HS-27A (cell line): ENCODE data around the gene RASSF5.
"Not testable (repeated sequence)": the region's sequence is repeated elsewhere in the genome, so short reads cannot be mapped to it uniquely, and the experiment has no call there.

Source experiments
- DNase-seq: peaks from one replicate; pipeline ENCODE4 v3.0.0-alpha.2; 2012; ENCODE audit warnings: low read depth, missing footprints

Gene RASSF5

DNA sequence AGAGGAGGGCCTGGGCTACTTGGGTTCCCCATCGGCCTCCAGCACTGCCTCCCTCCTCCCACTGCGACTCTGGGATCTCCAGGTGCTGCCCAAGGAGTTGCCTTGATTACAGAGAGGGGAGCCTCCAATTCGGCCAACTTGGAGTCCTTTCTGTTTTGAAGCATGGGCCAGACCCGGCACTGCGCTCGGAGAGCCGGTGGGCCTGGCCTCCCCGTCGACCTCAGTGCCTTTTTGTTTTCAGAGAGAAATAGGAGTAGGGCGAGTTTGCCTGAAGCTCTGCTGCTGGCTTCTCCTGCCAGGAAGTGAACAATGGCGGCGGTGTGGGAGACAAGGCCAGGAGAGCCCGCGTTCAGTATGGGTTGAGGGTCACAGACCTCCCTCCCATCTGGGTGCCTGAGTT lies 80.6 kb downstream of the RASSF5 start:
- no peak for DNase-seq

DNA sequence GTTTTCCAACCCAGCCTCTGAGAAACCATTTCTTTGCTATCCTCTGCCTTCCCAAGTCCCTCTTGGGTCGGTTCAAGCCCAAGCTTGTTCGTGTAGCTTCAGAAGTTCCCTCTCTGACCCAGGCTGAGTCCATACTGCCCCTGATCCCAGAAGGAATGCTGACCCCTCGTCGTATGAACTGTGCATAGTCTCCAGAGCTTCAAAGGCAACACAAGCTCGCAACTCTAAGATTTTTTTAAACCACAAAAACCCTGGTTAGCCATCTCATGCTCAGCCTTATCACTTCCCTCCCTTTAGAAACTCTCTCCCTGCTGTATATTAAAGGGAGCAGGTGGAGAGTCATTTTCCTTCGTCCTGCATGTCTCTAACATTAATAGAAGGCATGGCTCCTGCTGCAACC lies 81.2 kb downstream of the RASSF5 start:
- no peak for DNase-seq

DNA sequence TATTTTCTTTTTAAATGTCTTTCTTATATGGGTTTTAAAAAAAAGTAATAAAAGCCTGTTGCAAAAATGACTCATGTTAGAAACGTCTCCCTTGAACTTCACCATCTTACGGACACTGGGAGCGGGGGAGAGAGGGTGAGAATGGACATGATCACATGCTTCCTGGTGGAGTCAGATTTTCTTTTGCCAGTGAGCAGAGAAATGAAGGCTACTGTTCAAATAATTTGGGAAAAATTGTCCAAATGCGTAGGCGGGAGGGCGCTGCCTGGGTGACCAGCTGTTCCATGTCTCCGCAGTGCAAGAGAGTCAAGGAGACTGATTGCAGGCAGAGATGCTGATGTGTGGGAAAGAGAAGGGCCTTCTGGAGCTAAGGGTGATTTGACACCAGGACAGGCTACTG lies 81.9 kb downstream of the RASSF5 start:
- peak; percentile 72 for DNase-seq

DNA sequence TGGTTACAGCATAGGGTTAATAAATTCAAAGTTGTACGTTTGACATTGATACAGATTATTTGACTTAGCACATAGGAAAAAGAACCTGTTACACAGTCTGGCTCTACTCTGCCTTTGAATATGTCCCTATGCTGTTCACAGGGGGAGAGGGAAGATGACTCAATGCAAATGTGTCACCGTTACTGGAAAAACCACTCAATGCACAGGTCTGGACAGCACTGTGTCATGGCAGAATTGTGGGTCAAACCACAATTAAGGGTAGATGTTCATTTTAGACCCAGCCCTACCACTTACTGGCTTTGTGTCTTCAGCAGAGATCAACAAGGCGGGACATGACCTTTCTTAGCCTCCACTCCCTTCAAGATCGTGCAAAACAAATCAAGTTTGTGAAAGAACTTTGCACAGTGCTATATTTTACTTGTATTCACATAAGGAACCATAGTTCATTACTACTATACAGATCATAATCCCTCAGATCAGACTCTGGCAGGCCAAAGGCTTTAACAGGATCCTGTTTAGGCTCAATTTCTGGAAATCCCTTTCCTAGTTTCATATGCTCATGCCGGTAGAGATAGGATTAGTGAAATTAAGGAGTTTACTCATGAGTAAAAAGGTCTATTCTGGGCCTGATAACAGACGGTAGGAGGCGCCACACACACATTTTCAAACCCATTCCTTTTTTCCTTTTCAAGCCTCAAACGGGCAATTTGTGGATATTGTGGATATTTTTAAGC lies 82.9 kb downstream of the RASSF5 start:
- no peak for DNase-seq

DNA sequence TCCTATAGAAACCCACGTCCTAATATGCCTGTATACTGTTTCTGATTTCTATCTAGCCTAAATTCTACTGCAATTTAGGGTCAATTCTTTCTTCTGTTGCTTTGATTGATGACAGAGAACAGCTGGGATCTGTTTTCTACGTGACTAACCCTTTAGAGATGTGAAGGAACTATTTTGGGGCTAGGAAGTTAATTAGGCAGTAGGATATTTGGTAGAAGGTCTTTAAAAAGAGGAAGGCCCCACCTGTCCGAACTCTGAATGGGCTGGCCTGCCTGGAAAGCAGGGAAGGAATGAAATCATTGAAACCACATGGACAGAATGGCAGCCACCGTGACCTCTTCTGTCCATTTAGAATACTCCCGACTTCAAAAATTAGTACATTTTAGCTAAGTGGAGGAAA lies 83.9 kb downstream of the RASSF5 start:
- no peak for DNase-seq

DNA sequence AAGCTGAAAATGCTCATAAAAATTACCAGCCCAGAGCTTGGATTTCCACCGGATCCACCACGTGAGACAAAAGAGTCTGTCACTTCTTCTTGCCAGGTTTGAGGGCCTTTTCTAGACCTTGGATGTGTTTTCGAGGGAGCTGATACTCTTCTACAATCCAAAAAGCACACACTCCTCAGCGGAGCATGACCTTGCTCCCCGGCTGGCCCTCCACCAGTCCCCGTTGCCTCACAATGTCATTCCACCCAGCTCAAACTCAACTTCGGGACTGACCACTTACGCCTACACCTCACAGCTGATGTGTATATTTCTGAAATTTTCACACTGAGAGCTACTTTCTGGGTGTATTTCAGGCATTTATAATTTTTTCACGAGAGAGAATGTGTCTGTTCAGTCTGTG lies 84.4 kb downstream of the RASSF5 start:
- no peak for DNase-seq

DNA sequence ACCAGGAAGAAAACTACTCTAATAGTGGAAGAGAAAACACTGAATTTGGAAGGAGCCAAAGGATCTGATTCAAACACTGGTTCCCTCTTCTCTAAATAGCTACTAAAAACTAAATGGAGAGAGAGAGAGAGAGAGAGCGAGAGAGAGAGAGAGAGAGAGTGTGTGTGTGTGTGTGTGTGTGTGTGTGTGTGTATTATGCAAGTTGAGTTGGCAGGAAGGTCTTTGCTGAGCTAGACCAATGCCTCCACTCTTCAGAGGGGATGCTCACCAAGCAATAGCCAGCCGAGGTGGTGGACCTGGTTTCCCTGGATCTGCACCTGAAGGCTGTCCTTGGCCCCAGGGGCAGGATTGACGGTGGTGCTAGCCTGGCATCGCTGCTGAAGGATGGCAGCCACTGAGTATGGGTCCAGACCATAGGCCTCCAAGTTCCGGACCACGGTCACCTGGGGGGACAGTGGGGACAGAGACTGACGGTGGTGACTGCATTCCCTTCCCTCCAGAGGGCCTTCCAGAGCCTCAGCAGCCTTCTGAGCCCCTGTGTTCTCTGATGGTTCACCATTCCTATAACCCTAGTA lies 86.1 kb downstream of the RASSF5 start:
- no peak for DNase-seq

DNA sequence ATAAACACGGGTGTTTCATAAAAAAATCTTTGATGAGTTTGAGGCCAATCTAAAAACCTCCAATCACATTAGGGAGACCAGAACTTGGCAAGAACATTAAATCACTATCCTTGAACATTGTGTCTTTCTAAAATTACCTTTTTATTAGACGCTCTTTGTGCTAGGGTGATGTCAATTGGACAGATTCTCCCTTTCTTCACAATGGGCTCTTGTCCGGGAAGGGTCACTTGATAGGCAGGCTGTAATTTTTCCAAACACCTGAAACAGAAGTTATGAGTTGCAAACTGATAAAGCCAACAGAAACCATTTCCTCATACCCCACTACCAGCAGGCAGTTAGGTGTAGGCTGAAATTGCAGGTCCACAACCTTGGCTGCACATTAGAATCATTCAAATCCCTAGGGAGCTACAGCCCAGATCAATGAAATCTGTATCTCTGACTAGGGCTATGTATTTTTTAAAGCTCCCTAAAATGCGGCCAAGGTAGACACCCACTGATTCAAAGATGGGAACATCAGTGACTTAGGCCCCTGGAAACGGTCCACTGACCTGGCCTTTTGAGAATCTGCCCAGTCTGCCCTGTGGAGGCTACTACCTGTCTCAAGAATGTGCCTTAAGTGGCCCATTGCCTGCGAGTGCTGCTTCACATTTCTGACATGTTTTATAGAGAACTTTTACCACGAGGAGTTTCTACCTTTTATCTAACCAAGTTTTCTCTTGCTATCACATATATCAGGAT lies 88.4 kb downstream of the RASSF5 start:
- DNase-seq = no peak

DNA sequence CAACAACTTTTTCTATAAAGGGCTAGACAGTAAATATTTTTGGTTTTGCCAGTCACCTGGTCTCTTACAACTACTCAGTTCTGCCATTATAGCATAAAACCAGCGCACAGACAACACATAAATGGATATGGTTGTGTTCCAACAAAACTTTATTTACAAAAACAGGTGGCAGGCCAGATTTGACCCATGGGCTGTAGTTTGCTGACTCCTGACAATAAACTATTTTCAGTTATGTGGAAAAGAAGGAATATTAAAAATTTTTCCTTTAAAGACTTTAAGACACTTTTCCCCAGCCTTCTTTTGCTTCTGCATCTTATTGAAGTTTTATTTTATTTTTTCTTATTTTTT lies 89.0 kb downstream of the RASSF5 start:
- DNase-seq = no peak

DNA sequence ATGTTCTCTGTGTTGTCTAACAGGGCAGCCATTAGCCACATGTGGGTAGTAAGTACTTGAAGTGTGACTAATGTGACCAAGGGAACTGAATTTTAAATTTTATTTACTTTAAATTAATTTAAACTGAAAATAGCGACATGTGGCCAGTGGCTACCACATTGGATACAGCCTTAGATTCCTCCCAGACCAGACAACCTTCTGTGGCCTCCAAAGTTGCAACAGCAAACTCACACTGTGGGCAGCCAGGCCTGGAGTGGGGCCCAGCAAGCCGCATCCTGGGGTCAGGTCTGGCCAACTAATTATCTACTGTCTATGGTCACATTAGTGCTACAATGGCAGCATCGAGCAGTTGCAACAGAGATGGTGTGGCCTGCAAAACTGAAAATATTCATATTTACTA lies 93.2 kb downstream of the RASSF5 start:
- DNase-seq = no peak

DNA sequence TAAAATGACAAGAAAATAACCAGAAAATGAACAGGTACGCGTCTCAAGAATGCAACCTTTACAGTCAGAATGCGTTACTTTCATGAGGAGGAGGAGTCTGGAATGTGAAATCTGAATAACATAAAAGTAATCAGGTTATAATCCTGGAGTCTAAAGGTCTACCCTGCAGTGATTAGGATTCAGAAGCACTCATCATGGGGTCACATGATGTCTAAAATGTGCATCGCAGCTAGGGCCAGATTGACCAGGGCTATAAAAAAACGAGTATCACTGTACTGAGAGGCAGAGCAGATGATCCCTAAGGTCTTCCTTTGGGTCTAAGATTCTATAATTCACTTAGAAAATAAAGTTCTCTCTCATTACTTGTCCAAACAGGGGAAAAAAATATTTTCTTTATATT lies 97.5 kb downstream of the RASSF5 start:
- DNase-seq = no peak

DNA sequence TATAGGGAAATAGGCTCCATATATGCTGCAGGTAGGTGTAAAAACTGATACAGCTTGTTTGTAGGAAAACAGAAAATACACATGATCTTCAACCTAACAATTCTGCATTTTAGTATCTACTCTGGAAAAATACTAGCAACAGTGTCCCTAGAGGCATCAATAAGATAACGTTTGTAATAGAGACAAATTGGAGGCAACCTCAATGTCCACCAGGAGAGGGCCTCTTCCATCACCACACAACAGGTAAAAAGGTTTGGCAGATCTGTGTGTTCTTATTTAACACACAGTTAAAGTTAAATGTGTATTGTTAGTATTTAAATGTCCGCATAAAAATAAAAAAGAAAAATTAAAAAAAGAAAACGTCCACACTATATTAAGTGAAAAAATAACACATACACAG lies 99.5 kb downstream of the RASSF5 start:
- no peak for DNase-seq

DNA sequence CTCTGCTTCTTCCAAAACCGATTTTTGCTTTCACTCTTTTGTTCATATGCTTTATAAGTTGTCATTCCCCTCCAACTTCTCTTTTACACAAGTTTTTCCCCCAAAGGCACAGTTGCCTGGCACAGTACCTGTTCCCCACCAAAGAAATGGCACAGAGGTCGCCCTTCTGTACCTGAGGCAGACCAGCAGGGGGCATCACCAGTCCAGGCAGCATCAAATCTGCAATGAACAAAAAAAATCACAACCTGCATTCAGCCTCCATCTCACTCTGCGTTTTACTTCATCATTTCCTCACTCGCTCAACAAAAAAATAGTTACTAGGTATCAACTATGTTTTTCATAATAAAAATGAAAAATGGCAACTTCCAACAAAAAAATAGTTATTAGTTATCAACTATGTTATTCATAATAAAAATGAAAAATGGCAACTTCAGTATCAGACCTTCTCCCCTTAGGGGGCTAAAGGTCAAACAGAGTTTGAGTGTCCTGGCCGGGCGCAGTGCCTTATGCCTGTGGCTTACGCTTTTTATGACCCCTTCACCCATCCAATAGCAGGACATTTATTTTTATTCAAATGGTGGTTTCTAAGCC lies 100.9 kb downstream of the RASSF5 start:
- DNase-seq = no peak

DNA sequence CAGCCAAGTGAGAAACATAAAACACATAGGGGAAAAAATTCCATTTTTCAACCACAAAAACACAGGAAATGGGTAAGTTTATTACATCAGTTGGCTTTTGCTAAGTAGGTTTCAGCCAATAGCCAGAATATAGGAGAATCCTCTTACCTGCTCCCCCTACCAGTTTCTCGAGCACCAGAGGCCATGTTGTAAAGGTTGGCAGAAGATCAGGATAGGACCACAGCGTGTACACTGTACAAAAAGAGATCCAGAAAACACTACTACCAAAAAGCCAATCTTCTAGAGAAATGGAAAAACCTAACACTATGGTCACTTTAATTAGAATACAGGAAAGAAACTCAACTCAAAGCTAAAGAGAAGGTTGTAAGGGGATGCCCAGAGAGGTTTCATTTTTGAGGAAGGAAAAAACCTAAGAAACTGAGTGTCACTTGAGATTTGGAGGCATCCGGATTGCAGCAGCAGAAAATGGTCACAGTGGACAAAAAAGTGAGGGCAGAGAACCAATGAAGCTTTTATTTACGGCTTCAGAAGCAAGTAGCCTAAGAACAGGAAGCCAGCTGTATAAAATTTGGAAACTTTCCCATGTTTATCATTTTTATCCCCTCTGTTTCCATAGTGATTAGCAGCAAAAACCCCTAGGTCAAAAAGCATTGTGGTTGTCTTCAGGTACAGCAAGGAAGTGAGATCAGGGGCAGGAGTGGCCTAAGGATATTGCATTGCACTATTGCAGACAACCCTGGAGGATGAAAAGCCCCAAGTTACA lies 102.1 kb downstream of the RASSF5 start:
- no peak for DNase-seq

DNA sequence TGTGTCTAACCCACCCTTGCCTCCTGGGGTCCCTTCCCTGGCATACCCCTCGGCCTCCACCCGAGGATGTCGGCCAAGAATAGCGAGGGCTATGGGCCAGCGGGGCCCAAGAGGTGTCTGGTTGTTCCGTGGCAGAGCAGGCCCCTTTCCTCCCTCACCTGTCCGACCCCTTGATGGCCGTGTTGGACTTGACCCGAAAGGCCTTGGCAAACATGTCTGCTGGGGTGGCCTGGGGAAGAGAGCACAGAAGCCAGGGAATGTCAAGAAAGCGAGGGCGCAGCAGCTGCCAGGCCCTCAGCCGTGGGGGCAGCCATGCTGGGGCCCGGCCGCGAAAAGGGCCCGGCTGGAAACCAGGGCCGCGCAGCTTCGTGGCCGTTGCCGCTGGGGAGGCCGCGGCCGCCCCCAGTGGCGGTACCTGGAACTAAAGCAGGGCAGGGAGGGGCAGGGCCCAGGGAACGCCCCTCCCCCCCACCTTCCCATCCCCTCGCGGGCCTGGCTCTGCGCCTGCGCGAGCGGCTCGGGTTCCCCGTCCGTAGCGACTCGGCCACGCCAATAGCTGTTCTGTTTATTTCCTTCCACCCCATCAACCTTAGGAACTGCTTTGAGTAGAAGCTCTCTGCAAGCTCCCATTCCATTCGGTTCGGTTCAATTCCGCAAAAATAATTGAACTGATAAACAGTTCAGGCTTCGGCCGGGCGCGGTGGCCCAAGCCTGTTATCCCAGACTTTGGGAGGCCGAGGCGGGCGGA lies 105.0 kb downstream of the RASSF5 start, which contains the start of gene EIF2D:
Gene EIF2D, minus strand, starts transcription at position 337 of the 748 bp plus-strand sequence. Its CDS starts 123 bp downstream, at position 214.
- DNase-seq = no peak

DNA sequence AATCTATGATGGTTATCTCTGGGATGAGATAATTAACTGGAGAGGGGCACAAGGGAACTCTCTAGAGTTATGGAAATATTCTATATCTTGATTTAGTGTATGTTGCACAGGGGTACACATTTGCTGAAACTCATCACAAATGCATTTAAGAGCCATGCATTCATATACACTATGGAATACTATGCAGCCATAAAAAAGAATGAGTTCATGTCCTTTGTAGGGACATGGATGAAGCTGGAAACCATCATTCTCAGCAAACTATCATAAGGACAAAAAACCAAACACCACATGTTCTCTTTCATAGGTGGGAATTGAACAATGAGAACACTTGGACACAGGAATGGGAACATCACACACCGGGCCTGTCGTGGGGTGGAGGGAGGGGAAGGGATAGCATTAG lies 119.1 kb downstream of the RASSF5 start:
- DNase-seq = not testable (repeated sequence)

DNA sequence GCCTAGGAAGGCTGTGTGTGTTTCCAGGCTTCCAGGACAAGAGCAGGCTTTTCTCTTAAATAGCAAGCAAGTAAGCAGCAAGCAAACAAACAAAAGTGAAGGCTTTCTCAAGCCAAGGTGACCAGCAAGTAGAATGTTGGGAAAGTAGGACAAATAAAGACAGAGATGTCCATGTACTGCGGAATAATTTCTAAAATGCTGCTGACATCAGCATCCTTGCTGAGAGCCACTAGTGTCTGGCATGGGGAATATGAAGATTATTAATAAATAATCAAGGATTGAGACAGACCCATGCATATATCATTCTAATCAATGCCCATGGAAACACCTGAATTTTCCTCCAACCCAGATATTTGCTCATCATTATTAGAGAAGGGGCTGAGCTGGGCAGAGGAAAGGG lies 121.6 kb downstream of the RASSF5 start:
- DNase-seq = no peak

DNA sequence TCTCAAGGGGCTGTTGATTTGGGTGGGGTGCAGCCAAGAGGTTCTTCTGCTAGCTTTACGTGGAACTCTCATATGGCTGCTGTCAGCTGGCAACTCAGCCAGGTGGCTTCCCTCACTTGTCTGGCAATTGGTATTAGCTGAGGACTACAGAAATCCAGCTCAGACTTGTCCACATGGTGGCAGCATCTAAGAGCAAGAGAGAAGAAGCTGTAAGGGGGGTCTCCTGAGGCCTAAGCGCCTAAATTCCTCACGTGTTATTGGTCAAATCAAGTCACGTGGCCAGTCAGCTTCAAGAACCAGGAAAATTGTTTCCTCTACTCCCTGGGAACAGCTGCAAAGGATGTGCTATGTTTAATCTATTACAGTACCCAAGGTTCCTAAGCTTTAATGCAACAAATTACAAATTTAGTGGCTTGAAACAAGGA lies 123.8 kb downstream of the RASSF5 start:
- DNase-seq = peak; percentile 81

DNA sequence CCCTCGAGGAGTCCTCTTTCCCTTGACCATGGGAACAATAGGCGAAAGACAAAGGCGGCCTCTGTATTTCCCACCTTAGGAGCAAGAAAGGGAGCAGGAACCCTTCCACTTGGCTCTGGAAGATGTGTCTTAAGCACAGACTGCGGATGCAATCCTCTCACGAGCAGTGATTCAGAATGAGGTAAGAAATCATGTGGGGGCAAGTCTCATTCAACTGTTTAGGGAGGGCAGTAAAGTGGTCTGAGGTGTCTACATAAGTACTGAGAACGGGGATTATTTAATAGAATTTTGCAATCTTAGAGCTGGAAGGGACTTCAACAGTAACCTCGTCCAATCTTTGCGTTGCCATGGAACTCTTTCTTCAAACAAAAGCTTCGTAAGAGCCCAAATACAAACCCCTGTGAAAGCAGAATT lies 126.4 kb downstream of the RASSF5 start:
- DNase-seq = no peak

DNA sequence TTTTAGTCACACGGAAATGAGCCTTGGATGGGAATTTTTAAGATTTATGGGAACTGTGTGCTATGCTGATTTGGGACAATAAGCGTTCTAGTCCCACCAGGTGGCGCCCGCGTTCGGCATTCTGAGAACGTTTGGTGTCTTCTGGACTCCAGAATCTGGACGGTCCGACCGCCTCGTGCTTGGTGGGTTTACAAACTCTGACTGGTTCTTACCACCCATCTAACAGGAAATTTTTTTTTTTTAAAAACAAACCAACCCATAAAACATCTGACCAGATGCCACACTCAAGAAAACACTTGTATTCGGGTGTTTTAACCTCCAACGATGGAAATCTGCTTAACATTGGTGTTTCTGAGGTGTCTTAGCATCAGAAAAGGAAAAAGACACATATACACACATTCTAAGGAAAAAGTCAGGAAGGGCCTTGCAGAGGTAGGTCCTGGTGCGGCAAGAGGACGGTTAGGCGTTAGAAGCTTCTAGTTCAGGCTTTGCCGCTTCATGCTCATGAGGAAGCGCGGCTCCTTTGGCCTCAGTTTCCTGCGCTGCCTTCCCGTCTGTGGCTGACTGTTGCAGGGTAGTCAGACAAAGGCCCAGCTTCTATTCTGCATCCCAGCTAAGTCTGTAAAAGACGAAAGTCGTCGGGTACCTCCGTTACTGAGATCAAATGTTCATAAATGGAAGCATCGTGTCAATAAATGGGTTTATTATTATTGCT lies 127.2 kb downstream of the RASSF5 start:
- peak; percentile 71 for DNase-seq
